Liver (tissue), 9 donors: ENCODE measurements around the gene HBG2. TPM values are rescaled to one million over a fixed set of nuclear protein-coding genes. Genes with fewer than 3 reads are reported as not detected.

Source experiments
- DNase-seq: peaks from one replicate; pipeline ENCODE4 v3.0.0-alpha.2; 2017; ENCODE audit warnings: low spot score
- H3K27ac ChIP-seq, 2 donors: one replicate each; pipeline ENCODE4 v1.7.0; 2013; ENCODE audit warnings: inconsistent platforms in 2 of 2, low read length in 2 of 2, control low read depth in 1 of 2, low read depth in 1 of 2, mild to moderate bottlenecking in 1 of 2
- H3K27me3 ChIP-seq, 4 donors: one replicate each; pipeline versions ENCODE4 v1.6.1 to v1.7.0; 2013; ENCODE audit warnings: low read length in 3 of 4, inconsistent platforms in 1 of 4, mild to moderate bottlenecking in 1 of 4, moderate library complexity in 1 of 4; ENCODE audit not compliant: control insufficient read depth in 4 of 4, insufficient read depth in 4 of 4
- H3K36me3 ChIP-seq, 4 donors: one replicate each; pipeline versions ENCODE4 v1.6.1 to v1.7.0; 2013; ENCODE audit warnings: low read length in 3 of 4, mild to moderate bottlenecking in 3 of 4, low read depth in 1 of 4, moderate library complexity in 1 of 4; ENCODE audit not compliant: control insufficient read depth in 4 of 4, insufficient read depth in 3 of 4
- H3K4me1 ChIP-seq, 4 donors: one replicate each; pipeline versions ENCODE4 v1.6.1 to v1.7.0; 2013; ENCODE audit warnings: low read length in 3 of 4, mild to moderate bottlenecking in 3 of 4, moderate library complexity in 1 of 4; ENCODE audit not compliant: control insufficient read depth in 4 of 4, insufficient read depth in 4 of 4
- H3K4me3 ChIP-seq, 3 donors: one replicate each; pipeline versions ENCODE4 v1.6.1 to v1.7.0; 2013; ENCODE audit warnings: low read length in 3 of 3, control low read depth in 1 of 3, low read depth in 1 of 3, mild to moderate bottlenecking in 1 of 3
- H3K9ac ChIP-seq, 2 donors: one replicate each; pipeline ENCODE4 v1.7.0; 2013; ENCODE audit warnings: low read length in 2 of 2, mild to moderate bottlenecking in 2 of 2, moderate library complexity in 2 of 2, control low read depth in 1 of 2, low read depth in 1 of 2
- H3K9me3 ChIP-seq, 4 donors: one replicate each; pipeline versions ENCODE4 v1.6.1 to v1.7.0; 2013; ENCODE audit warnings: low read length in 3 of 4; ENCODE audit not compliant: control insufficient read depth in 4 of 4
- ATF3 ChIP-seq: IDR thresholded peaks from 2 replicates; pipeline ENCODE4 v1.6.1; 2016; ENCODE audit warnings: antibody characterized with exemption
- CTCF ChIP-seq: fragments of 150-350 bp; IDR thresholded peaks from 2 replicates; pipeline ENCODE4 v1.5.1; 2017; ENCODE audit warnings: improper control_type of control experiment, low read depth, low read length; ENCODE audit not compliant: missing input control
- EGR1 ChIP-seq, 2 donors: IDR thresholded peaks; 2 replicates each; pipeline ENCODE4 v1.6.1; 2016 to 2018; ENCODE audit warnings: antibody characterized with exemption in 2 of 2, low read depth in 2 of 2
- FOXA1 ChIP-seq: IDR thresholded peaks from 2 replicates; pipeline ENCODE4 v1.6.1; 2016; ENCODE audit warnings: antibody characterized with exemption
- FOXA2 ChIP-seq: IDR thresholded peaks from 2 replicates; pipeline ENCODE4 v1.6.1; 2016; ENCODE audit warnings: antibody characterized with exemption
- GABPA ChIP-seq, 2 donors: IDR thresholded peaks in 1 of 2; conservative IDR thresholded peaks in 1 of 2; 2 replicates each; pipeline ENCODE4 v1.6.1; 2016; ENCODE audit warnings: antibody characterized with exemption in 2 of 2, mild to moderate bottlenecking in 1 of 2, moderate library complexity in 1 of 2
- HNF4A ChIP-seq, 2 donors: conservative IDR thresholded peaks; 2 replicates each; pipeline ENCODE4 v1.6.1; 2016; ENCODE audit warnings: antibody characterized with exemption in 2 of 2, mild to moderate bottlenecking in 2 of 2
- HNF4G ChIP-seq: IDR thresholded peaks from 2 replicates; pipeline ENCODE4 v1.6.1; 2016; ENCODE audit warnings: antibody characterized with exemption
- JUND ChIP-seq, 2 donors: IDR thresholded peaks; 2 replicates each; pipeline ENCODE4 v1.6.1; 2016; ENCODE audit warnings: antibody characterized with exemption in 2 of 2
- MAX ChIP-seq: IDR thresholded peaks from 2 replicates; pipeline ENCODE4 v1.6.1; 2016; ENCODE audit warnings: antibody characterized with exemption
- NR2F2 ChIP-seq: IDR thresholded peaks from 2 replicates; pipeline ENCODE4 v1.6.1; 2016; ENCODE audit warnings: antibody characterized with exemption
- RAD21 ChIP-seq, 2 donors: IDR thresholded peaks; 2 replicates each; pipeline ENCODE4 v1.6.1; 2016; ENCODE audit warnings: antibody characterized with exemption in 2 of 2, mild to moderate bottlenecking in 2 of 2
- REST ChIP-seq: IDR thresholded peaks from 2 replicates; pipeline ENCODE4 v1.6.1; 2016; ENCODE audit warnings: antibody characterized with exemption, mild to moderate bottlenecking
- RXRA ChIP-seq, 2 donors: IDR thresholded peaks; 2 replicates each; pipeline ENCODE4 v1.6.1; 2017 to 2018; ENCODE audit warnings: antibody characterized with exemption in 2 of 2, mild to moderate bottlenecking in 1 of 2
- SP1 ChIP-seq: IDR thresholded peaks from 2 replicates; pipeline ENCODE4 v1.6.1; 2018; ENCODE audit warnings: antibody characterized with exemption, mild to moderate bottlenecking
- TAF1 ChIP-seq: conservative IDR thresholded peaks from 2 replicates; pipeline ENCODE4 v1.6.1; 2016; ENCODE audit warnings: antibody characterized with exemption, mild to moderate bottlenecking
- YY1 ChIP-seq: IDR thresholded peaks from 2 replicates; pipeline ENCODE4 v1.6.1; 2016; ENCODE audit warnings: antibody characterized with exemption, mild to moderate bottlenecking
- ZBTB33 ChIP-seq: IDR thresholded peaks from 2 replicates; pipeline ENCODE4 v1.6.1; 2016; ENCODE audit warnings: antibody characterized with exemption
- WGBS: extraction: QIAGEN DNeasy Blood & Tissue Kit; methylation state at CpG from one replicate; pipeline ENCODE4 v1.1.7; 2013; 5-methylcytosine and 5-hydroxymethylcytosine counted together
- polyA plus RNA-seq, 2 donors: library from polyadenylated mRNA; stranded (reverse) in 1 of 2; unstranded in 1 of 2; fragments of 200-250 nt in 1 of 2; fragments of >200 nt in 1 of 2; fragmentation: Nextera tagmentation in 1 of 2; extraction: Ambion mirVana in 1 of 2; gene quantifications; one replicate each; pipeline versions ENCODE4 v1.2.1 to v1.2.3, GENCODE V29; 2013 to 2015
- total RNA-seq, 2 donors: library from RNA; depleted of rRNA; stranded (reverse); fragments of >200 nt; gene quantifications; one replicate each; pipeline ENCODE4 v1.2.3, GENCODE V29; 2014
- donor health status: healthy.
- donor health status: healthy.
- donor health status: healthy.
- donor health status: healthy.
- donor health status: healthy.

Gene HBG2
- total and polyA plus RNA-seq, 4 donors, result 0.71 to 55,632 TPM; not detected in 2

GRCh38 chr11:5204787-5205186, 49.8 kb downstream of the HBG2 start:
- DNase-seq, result no peak
- H3K36me3 ChIP-seq, result no peaks in the 10 kb centered on the region
- no peaks in the 10 kb centered on the region for H3K4me1 ChIP-seq
- 23% methylated on average over 1 of the region's 1 CpG for WGBS
- H3K27ac ChIP-seq, result no peak overlapping the region
- no peaks in the 10 kb centered on the region for H3K9me3 ChIP-seq
- H3K27me3 ChIP-seq, result peaks cover 0 to 9% (median 0%) of the 10 kb centered on the region in 4 donors
- no peak overlapping the region for H3K4me3 ChIP-seq
- no peak overlapping the region for H3K9ac ChIP-seq
- TF ChIP-seq YY1 (no peak), EGR1 (IDR thresholded peaks at IDR 0.05; ENCODE audit: low read depth in 2 of 2) (no peak), ZBTB33 (no peak), TAF1 (no peak), MAX (no peak), CTCF (peak; percentile 28), HNF4A (conservative IDR thresholded peaks at IDR 0.05) (no peak), FOXA2 (no peak), RAD21 (IDR thresholded peaks at IDR 0.05) (peak; percentile 68 to 72), REST (no peak), SP1 (no peak), RXRA (IDR thresholded peaks at IDR 0.05) (peak in 1 of 2 donors; percentile 39), FOXA1 (no peak), ATF3 (no peak), GABPA (IDR thresholded peaks at IDR 0.05 in 1 of 2, conservative IDR thresholded peaks at IDR 0.05 in 1 of 2) (no peak), HNF4G (no peak), NR2F2 (no peak), JUND (IDR thresholded peaks at IDR 0.05) (no peak)
